Colonic mucosa (tissue), 4 donors: Measurements from ENCODE around the gene GPR82. TPM values are rescaled to one million over a fixed set of nuclear protein-coding genes. Genes with fewer than 3 reads are reported as not detected.

Experiments
- DNase-seq: peaks from one replicate; pipeline ENCODE4 v3.0.0-alpha.2; 2020
- H3K27ac ChIP-seq: fragments of 200-600 bp; one replicate; pipeline ENCODE4 v1.8.0; 2021
- H3K27me3 ChIP-seq: fragments of 200-600 bp; one replicate; pipeline ENCODE4 v1.8.0; 2021
- H3K36me3 ChIP-seq: fragments of 200-600 bp; one replicate; pipeline ENCODE4 v1.8.0; 2021
- H3K4me1 ChIP-seq: fragments of 200-600 bp; one replicate; pipeline ENCODE4 v1.8.0; 2021; ENCODE audit warnings: mild to moderate bottlenecking
- H3K4me3 ChIP-seq: fragments of 200-600 bp; one replicate; pipeline ENCODE4 v1.8.0; 2021
- H3K9ac ChIP-seq, 2 donors: one replicate each; pipeline ENCODE4 v1.7.0; 2013; ENCODE audit warnings: control low read depth in 2 of 2, low read depth in 2 of 2, low read length in 2 of 2
- H3K9me3 ChIP-seq: fragments of 200-600 bp; one replicate; pipeline ENCODE4 v1.8.0; 2021
- intact Hi-C: fragments of 100-400 bp; cut with DNase I; formaldehyde crosslinking; loops from one replicate; pipeline ENCODE4 v1.14.1; 2022
- total RNA-seq, 2 donors: library from RNA; stranded (reverse); fragmentation: NEBNext Ultra II Directional in 1 of 2; extraction: Animal tissue kit (Norgen Biotek cat#: 25700) in 1 of 2; gene quantifications; one replicate each; pipeline ENCODE4 v1.2.1, GENCODE V29; 2021
- TF ChIP-seq, protein P1 (sequence below): fragments of 200-600 bp; IDR thresholded peaks from one replicate; pipeline ENCODE4 v1.8.0; 2022; ENCODE audit warnings: antibody characterized with exemption, mild to moderate bottlenecking
- donor health status: healthy.
- donor health status: DM: no; HTN: no; CAD: no.
- donor health status: DM: no; HTN: no; CAD: no.

Gene GPR82
- total RNA-seq, 2 donors from 2014 or later = 0.20 to 0.56 TPM

DNA sequence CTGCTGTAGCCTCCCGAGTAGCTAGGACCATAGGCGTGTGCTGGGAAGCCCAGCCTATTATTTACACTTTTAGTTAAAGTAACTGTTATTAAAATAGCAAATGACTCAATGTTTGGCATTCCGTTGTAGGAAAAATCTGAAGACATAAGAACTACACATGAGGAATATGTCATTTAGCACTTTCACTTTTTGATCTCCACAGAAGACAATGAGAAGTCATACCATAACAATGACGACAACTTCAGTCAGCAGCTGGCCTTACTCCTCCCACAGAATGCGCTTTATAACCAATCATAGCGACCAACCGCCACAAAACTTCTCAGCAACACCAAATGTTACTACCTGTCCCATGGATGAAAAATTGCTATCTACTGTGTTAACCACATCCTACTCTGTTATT, 28.6 kb upstream of the GPR82 start:
- Histone ChIP-seq H3K27me3 (no peaks in the 10 kb centered on the region), H3K9me3 (no peaks in the 10 kb centered on the region), H3K36me3 (no peaks in the 10 kb centered on the region), H3K27ac (no peak overlapping the region), H3K4me3 (no peak overlapping the region), H3K9ac (no peak overlapping the region), H3K4me1 (no peaks in the 10 kb centered on the region)
- TF ChIP-seq, protein P1, sequence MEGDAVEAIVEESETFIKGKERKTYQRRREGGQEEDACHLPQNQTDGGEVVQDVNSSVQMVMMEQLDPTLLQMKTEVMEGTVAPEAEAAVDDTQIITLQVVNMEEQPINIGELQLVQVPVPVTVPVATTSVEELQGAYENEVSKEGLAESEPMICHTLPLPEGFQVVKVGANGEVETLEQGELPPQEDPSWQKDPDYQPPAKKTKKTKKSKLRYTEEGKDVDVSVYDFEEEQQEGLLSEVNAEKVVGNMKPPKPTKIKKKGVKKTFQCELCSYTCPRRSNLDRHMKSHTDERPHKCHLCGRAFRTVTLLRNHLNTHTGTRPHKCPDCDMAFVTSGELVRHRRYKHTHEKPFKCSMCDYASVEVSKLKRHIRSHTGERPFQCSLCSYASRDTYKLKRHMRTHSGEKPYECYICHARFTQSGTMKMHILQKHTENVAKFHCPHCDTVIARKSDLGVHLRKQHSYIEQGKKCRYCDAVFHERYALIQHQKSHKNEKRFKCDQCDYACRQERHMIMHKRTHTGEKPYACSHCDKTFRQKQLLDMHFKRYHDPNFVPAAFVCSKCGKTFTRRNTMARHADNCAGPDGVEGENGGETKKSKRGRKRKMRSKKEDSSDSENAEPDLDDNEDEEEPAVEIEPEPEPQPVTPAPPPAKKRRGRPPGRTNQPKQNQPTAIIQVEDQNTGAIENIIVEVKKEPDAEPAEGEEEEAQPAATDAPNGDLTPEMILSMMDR = no peak
- intact Hi-C loops = no loop called here
- DNase-seq = no peak

DNA sequence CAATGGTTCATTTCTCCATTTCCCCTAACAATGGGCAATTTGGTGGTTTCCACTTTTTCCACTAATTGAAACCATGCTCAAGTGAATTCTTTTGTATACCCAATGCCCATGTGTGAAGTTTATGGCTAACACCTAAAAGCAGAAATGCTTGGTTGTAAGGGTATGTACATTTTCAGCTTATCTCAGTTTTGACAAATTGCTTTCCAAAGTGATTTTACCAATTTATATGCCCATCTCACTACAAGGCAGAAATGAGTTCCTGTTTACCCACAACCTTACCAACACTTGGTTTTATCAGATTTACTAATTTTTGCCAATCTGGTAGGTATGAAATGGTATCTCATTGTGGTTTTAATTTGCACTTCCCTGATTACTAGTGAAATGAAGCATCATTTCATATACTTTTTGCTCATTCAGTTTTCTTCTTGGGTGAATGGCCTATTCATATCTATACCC, 20.4 kb upstream of the GPR82 start:
- Histone ChIP-seq H3K4me1 (no peaks in the 10 kb centered on the region), H3K4me3 (no peak overlapping the region), H3K36me3 (no peaks in the 10 kb centered on the region), H3K9ac (no peak overlapping the region), H3K27ac (no peak overlapping the region), H3K9me3 (no peaks in the 10 kb centered on the region), H3K27me3 (no peaks in the 10 kb centered on the region)
- TF ChIP-seq, protein P1 = no peak
- no peak for DNase-seq
- intact Hi-C loops = no loop called here

DNA sequence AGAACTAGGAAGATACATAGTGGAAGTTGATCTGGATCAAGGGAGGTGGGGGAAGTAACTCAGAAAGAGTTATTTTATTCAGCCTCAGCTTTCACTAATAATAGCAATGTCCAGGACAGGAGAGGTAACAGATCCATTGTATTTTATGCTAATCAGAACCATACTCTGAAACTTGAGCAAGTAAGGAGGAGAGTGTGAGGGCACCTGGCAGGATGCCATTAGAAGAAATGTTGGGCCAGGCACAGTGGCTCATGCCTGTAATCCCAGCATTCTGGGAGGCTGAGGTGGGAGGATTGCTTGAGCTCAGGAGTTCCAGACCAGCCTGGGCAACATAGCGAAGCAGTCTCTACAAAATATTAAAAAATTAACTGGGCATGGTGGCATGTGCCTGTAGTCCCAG, 18.9 kb upstream of the GPR82 start:
- H3K9ac ChIP-seq = no peak overlapping the region
- H3K27ac ChIP-seq = no peak overlapping the region
- H3K4me1 ChIP-seq = no peaks in the 10 kb centered on the region
- intact Hi-C loops = no loop called here
- DNase-seq = no peak
- H3K4me3 ChIP-seq = no peak overlapping the region
- H3K9me3 ChIP-seq = no peaks in the 10 kb centered on the region
- TF ChIP-seq, protein P1 = no peak
- no peaks in the 10 kb centered on the region for H3K27me3 ChIP-seq
- no peaks in the 10 kb centered on the region for H3K36me3 ChIP-seq

DNA sequence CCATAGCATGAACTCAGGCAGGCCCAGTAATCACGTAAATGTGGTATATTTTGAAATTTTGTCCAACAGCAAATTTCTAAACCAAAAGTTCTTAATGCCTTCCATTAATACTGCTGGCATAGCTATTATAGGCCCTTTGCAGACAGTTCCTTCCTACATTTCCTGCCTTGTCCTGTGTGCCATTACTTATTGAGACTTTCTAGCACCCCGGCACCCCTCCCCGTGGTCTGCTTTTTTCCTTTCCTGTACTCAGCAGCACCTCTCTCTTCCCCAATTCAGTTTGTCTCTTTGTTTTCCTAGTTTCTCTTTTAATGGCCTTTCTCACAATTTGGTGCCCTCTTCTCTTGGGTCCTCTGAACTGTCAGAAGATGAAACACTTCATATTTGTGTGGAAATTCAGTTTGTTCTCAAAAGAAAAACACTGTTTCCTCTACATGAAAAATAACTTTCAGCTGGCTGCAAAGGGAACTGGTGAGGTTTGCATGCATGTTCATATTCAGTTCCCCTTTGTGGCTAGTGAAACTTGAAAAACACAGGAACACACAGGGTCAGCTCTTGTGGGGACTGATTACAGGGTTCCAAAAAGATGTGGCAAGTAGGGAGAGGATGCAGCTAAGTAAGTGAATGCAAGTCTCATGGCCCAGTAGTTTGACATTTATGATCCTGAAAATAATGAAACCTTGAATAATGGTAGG, 18.2 kb upstream of the GPR82 start:
- H3K4me3 ChIP-seq = no peak overlapping the region
- TF ChIP-seq, protein P1 = no peak
- no peak overlapping the region for H3K9ac ChIP-seq
- H3K9me3 ChIP-seq = no peaks in the 10 kb centered on the region
- no peaks in the 10 kb centered on the region for H3K36me3 ChIP-seq
- DNase-seq = no peak
- H3K27me3 ChIP-seq = no peaks in the 10 kb centered on the region
- intact Hi-C loops = no loop called here
- no peak overlapping the region for H3K27ac ChIP-seq
- H3K4me1 ChIP-seq = no peaks in the 10 kb centered on the region

DNA sequence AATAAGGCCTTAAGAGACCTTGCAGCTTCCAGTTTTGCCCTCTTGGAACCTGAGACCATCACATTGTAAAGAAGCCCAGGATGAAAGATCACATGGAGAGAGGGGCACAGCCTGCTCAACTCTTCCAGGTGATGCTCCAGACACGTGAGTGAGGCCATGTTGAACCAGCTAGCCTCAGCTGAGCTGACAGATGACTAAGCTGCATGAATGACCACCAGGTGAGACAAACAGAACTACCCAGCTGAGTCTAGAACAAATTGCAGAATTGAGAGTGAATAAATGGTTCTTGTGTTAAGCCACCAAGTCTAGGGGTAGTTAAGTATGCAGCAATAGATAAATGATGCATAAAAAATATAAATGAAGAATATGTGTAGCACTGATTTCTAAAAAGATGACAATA, 16.8 kb upstream of the GPR82 start:
- no peak overlapping the region for H3K4me3 ChIP-seq
- no peaks in the 10 kb centered on the region for H3K27me3 ChIP-seq
- no peaks in the 10 kb centered on the region for H3K4me1 ChIP-seq
- intact Hi-C loops = no loop called here
- H3K9ac ChIP-seq = no peak overlapping the region
- H3K27ac ChIP-seq = no peak overlapping the region
- H3K36me3 ChIP-seq = no peaks in the 10 kb centered on the region
- TF ChIP-seq, protein P1 = no peak
- no peak for DNase-seq
- H3K9me3 ChIP-seq = no peaks in the 10 kb centered on the region
